ENCODE measurements around the gene OTUD4. TPM values are rescaled to one million over a fixed set of nuclear protein-coding genes. Genes with fewer than 3 reads are reported as not detected.
"Not testable (repeated sequence)": the region's sequence is repeated elsewhere in the genome, so short reads cannot be mapped to it uniquely, and the experiment has no call there.

Gene OTUD4
- total and polyA plus RNA-seq, 2 donors (not counting 1 experiment from before 2014, with no cell fraction given), result 9.7 to 51.0 TPM

- Histone ChIP-seq H3K4me2 (replicated peaks; ENCODE audit: low read depth, low read length, poor library complexity, severe bottlenecking) (peak overlapping the region; percentile 85), H4K20me1 (ENCODE audit: control insufficient read depth, insufficient read depth, low read length, poor library complexity, severe bottlenecking) (no peaks in the 10 kb centered on the region), H3K4me1 (ENCODE audit: control insufficient read depth in 2 of 2, insufficient read depth in 2 of 2, low read length in 2 of 2) (peaks cover 29 to 35% of the 10 kb centered on the region in 2 donors), H3K9ac (ENCODE audit: low read length) (peak overlapping the region; percentile 70), H3K27me3 (replicated peaks in 1 of 4; ENCODE audit: control extremely low read depth in 1 of 4, control insufficient read depth in 3 of 4, insufficient read depth in 4 of 4, low read length in 3 of 4) (no peaks in the 10 kb centered on the region), H3K9me3 (ENCODE audit: control extremely low read depth in 1 of 3, control insufficient read depth in 2 of 3, insufficient read depth in 1 of 3, low read length in 2 of 3) (no peaks in the 10 kb centered on the region), H2AFZ (ENCODE audit: insufficient read depth, low read depth, low read length, poor library complexity, severe bottlenecking) (peak overlapping the region; percentile 81), H3K36me3 (replicated peaks in 1 of 2; ENCODE audit: control extremely low read depth in 1 of 2, control insufficient read depth in 1 of 2, extremely low read depth in 1 of 2, insufficient read depth in 2 of 2, low read length in 1 of 2) (no peaks in the 10 kb centered on the region), H3K4me3 (ENCODE audit: control extremely low read depth in 1 of 5, extremely low read depth in 1 of 5, insufficient read depth in 1 of 5, low read depth in 2 of 5, low read length in 4 of 5) (peak overlapping the region; percentile 47 to 93 (median 81)), H3K27ac (ENCODE audit: low read length in 2 of 2) (peak overlapping the region; percentile 68 to 82), H3K79me2 (ENCODE audit: control insufficient read depth, insufficient read depth, low read length) (peaks cover 32% of the 10 kb centered on the region)
- DNase-seq (no peak), ATAC-seq (ENCODE audit: low read depth) (no peak)
- ChIA-PET POLR2A (interaction anchor here (1.5 kb wide), 1 partner anchor 83 kb away, joined by 3 read pairs; the partner anchor contains the start of genes ABCE1 and ANAPC10), CTCF (interaction anchor here (1.2 kb wide), 1 partner anchor 437 kb away, joined by 4 read pairs; no protein-coding TSS in a partner anchor)
- peak overlapping the region; percentile 83 for H3K4me3 Mint-ChIP-seq
- H3K9me3 Mint-ChIP-seq (ENCODE audit: insufficient read depth), result no peaks in the 10 kb centered on the region
- intact Hi-C loops (cut with micrococcal nuclease), result loop anchor here (10.0 kb wide), 1 partner anchor 994 kb away; the partner anchor contains the start of gene LSM6
- no CpG with 5 or more reads among the region's 7 CpGs for WGBS (ENCODE audit: insufficient coverage)
- H3K27ac Mint-ChIP-seq, result peak overlapping the region; percentile 95
- TF ChIP-seq CTCF (IDR thresholded peaks at IDR 0.05) (no peak), EZH2 (IDR thresholded peaks at IDR 0.05; ENCODE audit: borderline replicate concordance, insufficient read depth, low read depth, low read length, poor library complexity, severe bottlenecking) (no peak)
- H3K27me3 Mint-ChIP-seq, result no peaks in the 10 kb centered on the region
- H3K4me1 Mint-ChIP-seq, result peaks cover 35% of the 10 kb centered on the region
Measured at GRCh38 chr4:145181091-145181501, 707 bp upstream of the OTUD4 start.

- Histone ChIP-seq H3K4me3 (ENCODE audit: control extremely low read depth in 1 of 5, extremely low read depth in 1 of 5, insufficient read depth in 1 of 5, low read depth in 2 of 5, low read length in 4 of 5) (peak overlapping the region in 4 of 5 experiments; percentile 60 to 93 (median 76)), H2AFZ (ENCODE audit: insufficient read depth, low read depth, low read length, poor library complexity, severe bottlenecking) (peak overlapping the region; percentile 78), H3K4me1 (ENCODE audit: control insufficient read depth in 2 of 2, insufficient read depth in 2 of 2, low read length in 2 of 2) (peaks cover 29 to 35% of the 10 kb centered on the region in 2 donors), H3K9ac (ENCODE audit: low read length) (peak overlapping the region; percentile 87), H3K27ac (ENCODE audit: low read length in 2 of 2) (peak overlapping the region; percentile 94 to 97), H3K4me2 (replicated peaks; ENCODE audit: low read depth, low read length, poor library complexity, severe bottlenecking) (peak overlapping the region; percentile 85), H3K79me2 (ENCODE audit: control insufficient read depth, insufficient read depth, low read length) (peaks cover 44% of the 10 kb centered on the region)
- Mint-ChIP-seq H3K27ac (peak overlapping the region; percentile 96), H3K4me1 (peaks cover 39% of the 10 kb centered on the region), H3K4me3 (peak overlapping the region; percentile 94)
- not testable (repeated sequence) for H4K20me1 ChIP-seq (ENCODE audit: control insufficient read depth, insufficient read depth, low read length, poor library complexity, severe bottlenecking); H3K27me3 ChIP-seq (replicated peaks in 1 of 4; ENCODE audit: control extremely low read depth in 1 of 4, control insufficient read depth in 3 of 4, insufficient read depth in 4 of 4, low read length in 3 of 4); H3K9me3 ChIP-seq (ENCODE audit: control extremely low read depth in 1 of 3, control insufficient read depth in 2 of 3, insufficient read depth in 1 of 3, low read length in 2 of 3); H3K27me3 Mint-ChIP-seq; H3K36me3 ChIP-seq (replicated peaks in 1 of 2; ENCODE audit: control extremely low read depth in 1 of 2, control insufficient read depth in 1 of 2, extremely low read depth in 1 of 2, insufficient read depth in 2 of 2, low read length in 1 of 2); H3K9me3 Mint-ChIP-seq (ENCODE audit: insufficient read depth)
- under 1% methylated on average over 57 of the region's 57 CpGs for WGBS (ENCODE audit: insufficient coverage)
- POLR2A ChIA-PET, result interaction anchor here (1.5 kb wide), 1 partner anchor 82 kb away, joined by 3 read pairs; the partner anchor contains the start of genes ABCE1 and ANAPC10
- ATAC-seq (ENCODE audit: low read depth), result peak; percentile 19
- peak; percentile 85 for DNase-seq
- CTCF ChIA-PET, result interaction anchor here (1.2 to 3.3 kb wide), 2 partner anchors 25 to 437 kb away, joined by 6 to 13 read pairs; no protein-coding TSS in a partner anchor
- intact Hi-C loops (cut with micrococcal nuclease), result loop anchor here (1.0 to 10.0 kb wide), 4 partner anchors 82 to 995 kb away; partner anchors contain the start of genes ABCE1, ANAPC10, LSM6 and MMAA
Measured at GRCh38 chr4:145179861-145180297, 510 bp downstream of the OTUD4 start.
